ENCODE results near the gene LIMD2. TPM values are rescaled to one million over a fixed set of nuclear protein-coding genes. Genes with fewer than 3 reads are reported as not detected.

Gene LIMD2
- total RNA-seq, 1 donor from 2014 or later, result 470 TPM

GRCh38 chr17:63701868-63702720, 2.2 kb upstream of the LIMD2 start:
- intact Hi-C loops (cut with micrococcal nuclease), result loop anchor here (1.0 to 2.0 kb wide), 3 partner anchors 71 to 141 kb away; partner anchors contain the start of genes CCDC47 and SMARCD2

- intact Hi-C loops (cut with micrococcal nuclease), result loop anchor here (2.0 kb wide), 1 partner anchor 141 kb away; the partner anchor contains the start of gene SMARCD2
Measured at GRCh38 chr17:63701456-63701820, 1.5 kb upstream of the LIMD2 start.

- intact Hi-C loops (cut with micrococcal nuclease), result loop anchor here (2.0 kb wide), 1 partner anchor 142 kb away; the partner anchor contains the start of gene SMARCD2
Measured at GRCh38 chr17:63700528-63701455, 867 bp upstream of the LIMD2 start.

- intact Hi-C loops (cut with micrococcal nuclease), result loop anchor here (1.0 to 5.0 kb wide), 8 partner anchors 11 to 262 kb away; partner anchors contain the start of genes CCDC47, DCAF7, FTSJ3 and MAP3K3
Measured at GRCh38 chr17:63698886-63699637, 863 bp downstream of the LIMD2 start.

GRCh38 chr17:63698381-63698885, 1.5 kb downstream of the LIMD2 start:
- intact Hi-C loops (cut with micrococcal nuclease), result loop anchor here (1.0 to 5.0 kb wide), 5 partner anchors 12 to 261 kb away; partner anchors contain the start of genes CCDC47 and MAP3K3

- intact Hi-C loops (cut with micrococcal nuclease), result loop anchor here (1.0 to 5.0 kb wide), 5 partner anchors 13 to 260 kb away; partner anchors contain the start of genes CCDC47 and MAP3K3
Measured at GRCh38 chr17:63697341-63698286, 2.3 kb downstream of the LIMD2 start.

- intact Hi-C loops (cut with micrococcal nuclease), result loop anchor here (5.0 kb wide), 1 partner anchor 259 kb away; no protein-coding TSS in a partner anchor
Measured at GRCh38 chr17:63696381-63696961, 3.5 kb downstream of the LIMD2 start.

GRCh38 chr17:63695889-63696288, 4.0 kb downstream of the LIMD2 start:
- intact Hi-C loops (cut with micrococcal nuclease), result loop anchor here (5.0 kb wide), 1 partner anchor 259 kb away; no protein-coding TSS in a partner anchor

- intact Hi-C loops (cut with micrococcal nuclease), result loop anchor here (5.0 kb wide), 1 partner anchor 258 kb away; no protein-coding TSS in a partner anchor
Measured at GRCh38 chr17:63694950-63695773, 4.8 kb downstream of the LIMD2 start.

- intact Hi-C loops (cut with micrococcal nuclease), result no loop called here
Measured at GRCh38 chr17:63694229-63694949, 5.5 kb downstream of the LIMD2 start.

GRCh38 chr17:63693411-63694113, 6.4 kb downstream of the LIMD2 start:
- intact Hi-C loops (cut with micrococcal nuclease), result no loop called here

GRCh38 chr17:63692195-63692816, 7.6 kb downstream of the LIMD2 start:
- intact Hi-C loops (cut with micrococcal nuclease), result no loop called here

GRCh38 chr17:63689479-63689878, 10.4 kb downstream of the LIMD2 start:
- intact Hi-C loops (cut with micrococcal nuclease), result no loop called here

GRCh38 chr17:63688396-63689020, 11.4 kb downstream of the LIMD2 start:
- intact Hi-C loops (cut with micrococcal nuclease), result no loop called here

- intact Hi-C loops (cut with micrococcal nuclease), result no loop called here
Measured at GRCh38 chr17:63686138-63686685, 13.7 kb downstream of the LIMD2 start.
